Smooth muscle cell (in vitro differentiated cells): ENCODE measurements around the gene LRCH2. TPM values are rescaled to one million over a fixed set of nuclear protein-coding genes. Genes with fewer than 3 reads are reported as not detected.
A peak's percentile ranks its signal among the peaks of the same experiment; 100 is the strongest.

Experiments
- DNase-seq: peaks from one replicate; lab custom pipeline; 2025; ENCODE audit not compliant: unreplicated experiment; lab: John Stamatoyannopoulos, UW
- H2AFZ ChIP-seq: fragments of 200-600 bp; sonication (generic); 2 replicates; pipeline ENCODE4 v1.6.0; 2016; ENCODE audit warnings: antibody characterized with exemption, low read depth, mild to moderate bottlenecking
- H3F3A ChIP-seq: fragments of 200-600 bp; sonication (generic); 2 replicates; pipeline ENCODE4 v1.6.0; 2017; ENCODE audit warnings: antibody characterized with exemption, low read depth
- H3K27ac ChIP-seq: fragments of 200-600 bp; sonication (generic); 2 replicates; pipeline ENCODE4 v1.5.1; 2016; ENCODE audit warnings: low read depth, mild to moderate bottlenecking
- H3K27me3 ChIP-seq: fragments of 200-600 bp; sonication (generic); 2 replicates; pipeline ENCODE4 v1.6.1; 2016; ENCODE audit warnings: low read depth, mild to moderate bottlenecking
- H3K36me3 ChIP-seq: fragments of 200-600 bp; sonication (generic); 2 replicates; pipeline ENCODE4 v1.5.1; 2016; ENCODE audit warnings: low read depth
- H3K4me1 ChIP-seq: fragments of 200-600 bp; sonication (generic); 2 replicates; pipeline ENCODE4 v1.5.1; 2016; ENCODE audit warnings: low read depth
- H3K4me2 ChIP-seq: fragments of 200-600 bp; sonication (generic); 2 replicates; pipeline ENCODE4 v1.6.0; 2016; ENCODE audit warnings: mild to moderate bottlenecking
- H3K4me3 ChIP-seq: fragments of 200-600 bp; sonication (generic); 2 replicates; pipeline ENCODE4 v1.5.1; 2016; ENCODE audit warnings: mild to moderate bottlenecking
- H3K79me2 ChIP-seq: fragments of 200-600 bp; sonication (generic); 2 replicates; pipeline ENCODE4 v1.6.0; 2016; ENCODE audit warnings: low read depth, mild to moderate bottlenecking
- H3K9ac ChIP-seq: fragments of 200-600 bp; sonication (generic); 2 replicates; pipeline ENCODE4 v1.6.0; 2016; ENCODE audit warnings: low read depth
- H3K9me3 ChIP-seq: fragments of 200-600 bp; sonication (generic); replicated peaks from 2 replicates; pipeline ENCODE4 v1.5.1; 2016; ENCODE audit warnings: low read depth
- H4K20me1 ChIP-seq: fragments of 200-600 bp; sonication (generic); 2 replicates; pipeline ENCODE4 v1.6.0; 2016; ENCODE audit warnings: low read depth
- WGBS: methylation state at CpG from one replicate; pipeline ENCODE4 v1.1.7; 2016; ENCODE audit warnings: low lambda C conversion rate; 5-methylcytosine and 5-hydroxymethylcytosine counted together
- polyA plus RNA-seq: library from polyadenylated mRNA; unstranded; fragments of >200 nt; fragmentation: Nextera tagmentation; extraction: Ambion mirVana; gene quantifications from 2 replicates; pipeline ENCODE4 v1.2.1, GENCODE V29; 2016
- total RNA-seq: library from RNA; depleted of rRNA; stranded (reverse); fragments of >200 nt; gene quantifications from 2 replicates; pipeline ENCODE4 v1.2.3, GENCODE V29; 2014
- TF ChIP-seq, protein P1 (sequence below): fragments of 200-600 bp; sonication (generic); IDR thresholded peaks from 2 replicates; pipeline ENCODE4 v1.5.1; 2017; ENCODE audit warnings: borderline replicate concordance, mild to moderate bottlenecking, antibody characterized with exemption; ENCODE audit not compliant: insufficient read depth, poor library complexity, severe bottlenecking

LRCH2 gene
- total and polyA plus RNA-seq, 2 experiments from 2014 or later: 3.1 to 29.4 TPM

DNA sequence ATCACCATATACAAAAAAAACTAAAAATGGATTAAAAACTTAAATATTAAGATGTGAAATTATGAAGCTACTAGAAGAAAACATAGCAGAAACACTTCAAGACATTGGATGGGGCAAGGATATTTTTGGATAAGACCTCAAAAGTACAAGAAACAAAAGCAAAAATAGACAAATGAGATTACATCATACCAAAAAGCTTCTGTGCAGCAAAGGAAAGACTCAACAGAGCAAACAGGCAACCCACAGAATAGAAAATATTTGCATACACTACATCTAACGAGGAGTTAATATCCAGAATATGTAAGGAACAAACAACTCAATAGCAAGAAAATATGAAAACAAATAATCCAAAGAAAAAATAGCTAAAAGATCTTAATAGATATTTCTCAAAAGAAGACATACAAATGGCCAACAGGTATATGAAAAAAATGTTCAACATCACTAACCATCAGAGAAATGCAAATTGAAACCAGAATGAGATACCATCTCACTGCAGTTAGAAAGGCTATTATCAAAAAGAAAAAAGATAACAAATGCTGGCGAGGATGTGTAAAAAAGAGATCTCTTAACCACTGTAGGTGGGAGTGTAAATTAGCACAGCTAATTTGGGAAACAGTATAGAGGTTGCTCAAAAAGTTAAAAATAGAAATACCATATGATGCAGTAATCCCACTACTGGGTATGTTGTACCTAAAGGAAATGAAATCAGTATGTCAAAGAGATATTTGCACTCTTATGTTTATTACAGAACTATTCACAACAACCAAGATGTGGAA is 17.8 kb upstream of the LRCH2 start:
- Histone ChIP-seq H3K9me3 (no peaks in the 10 kb centered on the region), H3F3A (no peaks in the 10 kb centered on the region), H3K4me1 (no peaks in the 10 kb centered on the region), H3K79me2 (no peaks in the 10 kb centered on the region), H3K36me3 (no peaks in the 10 kb centered on the region), H3K4me3 (no peak overlapping the region), H3K9ac (no peak overlapping the region), H3K27me3 (no peaks in the 10 kb centered on the region), H3K27ac (no peak overlapping the region), H3K4me2 (no peak overlapping the region), H4K20me1 (no peaks in the 10 kb centered on the region), H2AFZ (no peak overlapping the region)
- WGBS: 69% methylated on average over 2 of the region's 2 CpGs
- DNase-seq: no peak
- TF ChIP-seq, protein P1, sequence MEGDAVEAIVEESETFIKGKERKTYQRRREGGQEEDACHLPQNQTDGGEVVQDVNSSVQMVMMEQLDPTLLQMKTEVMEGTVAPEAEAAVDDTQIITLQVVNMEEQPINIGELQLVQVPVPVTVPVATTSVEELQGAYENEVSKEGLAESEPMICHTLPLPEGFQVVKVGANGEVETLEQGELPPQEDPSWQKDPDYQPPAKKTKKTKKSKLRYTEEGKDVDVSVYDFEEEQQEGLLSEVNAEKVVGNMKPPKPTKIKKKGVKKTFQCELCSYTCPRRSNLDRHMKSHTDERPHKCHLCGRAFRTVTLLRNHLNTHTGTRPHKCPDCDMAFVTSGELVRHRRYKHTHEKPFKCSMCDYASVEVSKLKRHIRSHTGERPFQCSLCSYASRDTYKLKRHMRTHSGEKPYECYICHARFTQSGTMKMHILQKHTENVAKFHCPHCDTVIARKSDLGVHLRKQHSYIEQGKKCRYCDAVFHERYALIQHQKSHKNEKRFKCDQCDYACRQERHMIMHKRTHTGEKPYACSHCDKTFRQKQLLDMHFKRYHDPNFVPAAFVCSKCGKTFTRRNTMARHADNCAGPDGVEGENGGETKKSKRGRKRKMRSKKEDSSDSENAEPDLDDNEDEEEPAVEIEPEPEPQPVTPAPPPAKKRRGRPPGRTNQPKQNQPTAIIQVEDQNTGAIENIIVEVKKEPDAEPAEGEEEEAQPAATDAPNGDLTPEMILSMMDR: no peak

DNA sequence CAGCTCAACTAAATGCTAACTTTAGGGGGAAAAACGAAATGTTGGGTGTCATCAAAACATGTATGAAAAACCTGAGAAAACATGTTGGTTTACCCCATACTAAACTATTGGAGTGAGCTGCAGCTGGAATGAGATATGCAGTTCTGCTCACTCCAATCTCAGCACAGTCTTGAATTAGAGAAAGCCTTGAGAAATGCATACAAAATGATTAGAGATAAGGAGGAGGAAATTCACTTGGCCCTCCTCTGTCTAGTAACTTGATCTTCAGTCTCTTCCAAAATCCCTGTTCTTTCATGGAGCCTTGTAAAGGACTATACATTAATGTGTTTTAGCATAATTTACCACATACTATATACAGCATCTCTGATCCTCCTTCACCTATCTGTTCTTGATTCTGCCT is 3.2 kb upstream of the LRCH2 start:
- Histone ChIP-seq H3K27ac (no peak overlapping the region), H3K79me2 (peaks cover 10% of the 10 kb centered on the region), H3K27me3 (no peaks in the 10 kb centered on the region), H2AFZ (peak overlapping the region; percentile 55), H4K20me1 (no peaks in the 10 kb centered on the region), H3K9me3 (no peaks in the 10 kb centered on the region), H3K4me2 (no peak overlapping the region), H3K36me3 (no peaks in the 10 kb centered on the region), H3F3A (no peaks in the 10 kb centered on the region), H3K4me1 (peaks cover 11% of the 10 kb centered on the region), H3K9ac (no peak overlapping the region), H3K4me3 (no peak overlapping the region)
- WGBS: 51% methylated on average over 1 of the region's 1 CpG
- no peak for DNase-seq
- TF ChIP-seq, protein P1: no peak

DNA sequence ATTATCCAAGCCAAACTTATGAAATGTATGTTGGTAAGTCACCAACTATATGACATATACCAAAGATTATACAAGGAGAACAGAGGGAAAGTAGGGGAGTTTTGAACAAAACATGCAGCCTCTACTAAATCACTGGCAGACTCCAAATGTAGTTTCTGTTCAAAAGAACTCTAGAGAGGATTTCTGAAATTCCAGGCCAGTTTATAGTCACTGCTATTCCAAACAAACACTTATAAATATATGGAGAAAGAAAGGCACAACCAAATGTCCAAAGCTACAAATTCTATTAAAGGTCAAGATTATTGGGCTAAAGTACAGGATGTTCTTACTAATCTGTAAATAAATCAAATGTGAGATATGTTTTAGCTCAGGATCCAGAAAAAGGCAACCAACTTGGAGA is 2.7 kb upstream of the LRCH2 start:
- no peak overlapping the region for H3K27ac ChIP-seq
- H3K27me3 ChIP-seq: no peaks in the 10 kb centered on the region
- H3K4me1 ChIP-seq: peaks cover 14% of the 10 kb centered on the region
- H3F3A ChIP-seq: no peaks in the 10 kb centered on the region
- H3K36me3 ChIP-seq: no peaks in the 10 kb centered on the region
- no peak for DNase-seq
- H3K4me2 ChIP-seq: no peak overlapping the region
- peaks cover 13% of the 10 kb centered on the region for H3K79me2 ChIP-seq
- H3K9me3 ChIP-seq: no peaks in the 10 kb centered on the region
- H3K9ac ChIP-seq: no peak overlapping the region
- TF ChIP-seq, protein P1: no peak
- H4K20me1 ChIP-seq: no peaks in the 10 kb centered on the region
- H2AFZ ChIP-seq: peak overlapping the region; percentile 55
- H3K4me3 ChIP-seq: no peak overlapping the region

DNA sequence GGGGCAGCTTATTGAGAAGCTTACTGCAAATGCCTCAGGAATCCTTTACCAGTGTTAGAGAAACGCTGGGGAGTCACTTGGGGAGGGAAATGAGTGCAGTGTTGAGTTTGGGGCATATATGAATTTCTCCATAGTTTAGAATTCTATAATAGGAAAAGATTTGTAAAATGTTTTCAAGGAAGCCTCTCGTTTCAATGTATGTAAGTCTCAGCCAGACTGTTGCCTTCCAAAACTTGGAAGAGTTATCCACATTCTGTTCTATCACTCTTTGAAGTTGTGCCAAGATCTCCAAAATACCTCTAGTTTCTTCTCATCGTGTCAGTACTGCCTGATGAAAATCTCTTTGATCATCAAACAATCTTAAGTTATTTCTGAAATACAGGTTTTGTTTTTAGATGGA is 565 bp upstream of the LRCH2 start:
- Histone ChIP-seq H3K79me2 (peaks cover 23% of the 10 kb centered on the region), H3K9me3 (no peaks in the 10 kb centered on the region), H3K36me3 (no peaks in the 10 kb centered on the region), H3K4me3 (peak overlapping the region; percentile 83), H3K4me1 (peaks cover 16% of the 10 kb centered on the region), H3K27me3 (no peaks in the 10 kb centered on the region), H2AFZ (peak overlapping the region; percentile 87), H4K20me1 (peaks cover under 1% of the 10 kb centered on the region), H3K9ac (no peak overlapping the region), H3K27ac (no peak overlapping the region), H3K4me2 (peak overlapping the region; percentile 89), H3F3A (no peaks in the 10 kb centered on the region)
- WGBS: 31% methylated on average over 3 of the region's 3 CpGs
- TF ChIP-seq, protein P1: no peak
- no peak for DNase-seq
